PFSK-1 (cell line): ENCODE measurements around the gene TCIRG1.

Experiments used
- POLR2AphosphoS5 ChIP-seq: IDR thresholded peaks from 2 replicates; pipeline ENCODE4 v1.6.1; 2012; ENCODE audit warnings: low read depth, mild to moderate bottlenecking, control low read depth, low read length, moderate library complexity
- SIN3A ChIP-seq: IDR thresholded peaks from 2 replicates; pipeline ENCODE4 v1.6.1; 2012; ENCODE audit warnings: mild to moderate bottlenecking, low read length, moderate library complexity, borderline replicate concordance; ENCODE audit not compliant: insufficient read depth
- TAF1 ChIP-seq: IDR thresholded peaks from 2 replicates; pipeline ENCODE4 v1.6.1; 2012; ENCODE audit warnings: low read length, control low read depth, borderline replicate concordance; ENCODE audit not compliant: insufficient read depth
- TF ChIP-seq, protein P1 (sequence below), 2 experiments: IDR thresholded peaks; 2 replicates each; pipeline versions ENCODE4 v1.6.1 to v1.8.0; 2011 to 2012; ENCODE audit warnings: low read depth in 2 of 2, low read length in 2 of 2, control low read depth in 1 of 2, inconsistent platforms in 1 of 2, mild to moderate bottlenecking in 1 of 2, moderate library complexity in 1 of 2; ENCODE audit not compliant: insufficient read depth in 1 of 2

DNA sequence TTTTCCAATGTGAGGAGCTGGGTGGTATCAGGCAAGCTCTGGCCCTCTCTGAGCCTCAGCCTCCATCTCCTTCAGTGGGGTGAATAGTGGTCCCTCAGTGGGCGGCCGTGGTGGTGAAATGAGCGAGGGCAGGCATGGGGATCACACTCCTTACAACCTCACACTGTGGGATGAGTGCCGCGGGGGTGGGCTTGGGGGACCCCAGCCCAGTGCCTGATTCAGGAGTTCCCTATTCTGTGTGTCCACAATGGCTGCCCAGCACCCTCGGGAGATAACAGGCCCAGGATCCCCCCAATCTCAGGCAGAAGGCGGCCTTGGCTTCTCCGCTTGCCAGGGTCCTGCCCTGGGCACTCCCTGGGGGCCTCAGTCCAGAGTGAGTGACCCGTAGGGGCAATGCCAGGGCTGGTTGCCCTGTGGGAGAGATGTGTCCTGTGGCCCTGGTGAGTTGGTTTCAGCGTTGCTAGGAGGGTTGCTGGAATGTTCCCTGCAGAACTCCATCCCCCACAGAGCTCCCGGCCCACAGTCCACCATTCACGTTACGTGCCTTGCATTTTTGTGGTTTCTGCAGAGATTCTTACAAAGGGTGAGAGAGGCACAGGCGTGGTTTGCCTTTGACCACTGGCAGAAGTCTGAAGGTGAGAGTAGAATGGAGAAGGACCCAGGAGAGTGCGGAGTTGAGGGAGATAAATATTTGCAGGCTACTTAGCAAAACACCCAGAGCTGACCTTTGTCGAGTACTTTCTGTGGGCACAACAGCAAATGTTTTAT is 25.8 kb upstream of the TCIRG1 start:
- TF ChIP-seq, protein P1, sequence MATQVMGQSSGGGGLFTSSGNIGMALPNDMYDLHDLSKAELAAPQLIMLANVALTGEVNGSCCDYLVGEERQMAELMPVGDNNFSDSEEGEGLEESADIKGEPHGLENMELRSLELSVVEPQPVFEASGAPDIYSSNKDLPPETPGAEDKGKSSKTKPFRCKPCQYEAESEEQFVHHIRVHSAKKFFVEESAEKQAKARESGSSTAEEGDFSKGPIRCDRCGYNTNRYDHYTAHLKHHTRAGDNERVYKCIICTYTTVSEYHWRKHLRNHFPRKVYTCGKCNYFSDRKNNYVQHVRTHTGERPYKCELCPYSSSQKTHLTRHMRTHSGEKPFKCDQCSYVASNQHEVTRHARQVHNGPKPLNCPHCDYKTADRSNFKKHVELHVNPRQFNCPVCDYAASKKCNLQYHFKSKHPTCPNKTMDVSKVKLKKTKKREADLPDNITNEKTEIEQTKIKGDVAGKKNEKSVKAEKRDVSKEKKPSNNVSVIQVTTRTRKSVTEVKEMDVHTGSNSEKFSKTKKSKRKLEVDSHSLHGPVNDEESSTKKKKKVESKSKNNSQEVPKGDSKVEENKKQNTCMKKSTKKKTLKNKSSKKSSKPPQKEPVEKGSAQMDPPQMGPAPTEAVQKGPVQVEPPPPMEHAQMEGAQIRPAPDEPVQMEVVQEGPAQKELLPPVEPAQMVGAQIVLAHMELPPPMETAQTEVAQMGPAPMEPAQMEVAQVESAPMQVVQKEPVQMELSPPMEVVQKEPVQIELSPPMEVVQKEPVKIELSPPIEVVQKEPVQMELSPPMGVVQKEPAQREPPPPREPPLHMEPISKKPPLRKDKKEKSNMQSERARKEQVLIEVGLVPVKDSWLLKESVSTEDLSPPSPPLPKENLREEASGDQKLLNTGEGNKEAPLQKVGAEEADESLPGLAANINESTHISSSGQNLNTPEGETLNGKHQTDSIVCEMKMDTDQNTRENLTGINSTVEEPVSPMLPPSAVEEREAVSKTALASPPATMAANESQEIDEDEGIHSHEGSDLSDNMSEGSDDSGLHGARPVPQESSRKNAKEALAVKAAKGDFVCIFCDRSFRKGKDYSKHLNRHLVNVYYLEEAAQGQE (IDR thresholded peaks at IDR 0.05; ENCODE audit: insufficient read depth in 1 of 2, low read depth in 2 of 2, low read length in 2 of 2): no peak
- TF ChIP-seq TAF1 (no peak), POLR2AphosphoS5 (no peak), SIN3A (no peak)
